K562 (cell line): ENCODE measurements around the gene EXOG. TPM values are rescaled to one million over a fixed set of nuclear protein-coding genes. Genes with fewer than 3 reads are reported as not detected.

Experiments used
- ARHGAP35 ChIP-seq: fragments of 450-650 bp; IDR thresholded peaks from 2 replicates; pipeline ENCODE4 v1.6.1; 2018; ENCODE audit not compliant: partially characterized antibody
- ERF ChIP-seq: fragments of 450-650 bp; formaldehyde crosslinking; IDR thresholded peaks from 2 replicates; pipeline ENCODE4 v1.4.0; 2020; ENCODE audit warnings: mild to moderate bottlenecking, mixed read lengths
- HBP1 ChIP-seq: fragments of 450-650 bp; formaldehyde crosslinking; IDR thresholded peaks from 2 replicates; pipeline ENCODE4 v1.4.0; 2022; ENCODE audit warnings: missing genetic modification characterization
- HLTF ChIP-seq: fragments of 450-650 bp; IDR thresholded peaks from 2 replicates; pipeline ENCODE4 v1.6.1; 2016
- SIN3B ChIP-seq: fragments of 450-650 bp; IDR thresholded peaks from 2 replicates; pipeline ENCODE4 v1.6.1; 2017; ENCODE audit warnings: low read depth, mild to moderate bottlenecking, moderate library complexity
- SLC30A9 ChIP-seq: fragments of 250-450 bp; sonication (Bioruptor Pico); IDR thresholded peaks from 2 replicates; pipeline ENCODE4 v1.8.0; 2022; ENCODE audit warnings: mild to moderate bottlenecking, moderate library complexity
- STAT6 ChIP-seq: sonication (generic); formaldehyde crosslinking; IDR thresholded peaks from 2 replicates; pipeline ENCODE4 v1.8.1; 2023; ENCODE audit warnings: mild to moderate bottlenecking, missing genetic modification reagents
- TAF7 ChIP-seq: fragments of 450-650 bp; IDR thresholded peaks from 2 replicates; pipeline ENCODE4 v1.6.1; 2016; ENCODE audit warnings: missing genetic modification characterization, missing compliant biosample characterization
- ZBTB11 ChIP-seq, 3 experiments: fragments of 200-800 bp in 1 of 3; fragments of 250-450 bp in 1 of 3; fragments of 450-650 bp in 1 of 3; sonication (Bioruptor Pico) in 1 of 3; sonication (Bioruptor generic) in 1 of 3; formaldehyde crosslinking in 1 of 3; IDR thresholded peaks; 2 replicates each; pipeline versions ENCODE4 v1.6.1 to v1.8.0; 2016 to 2022; ENCODE audit warnings: mild to moderate bottlenecking in 2 of 3, missing genetic modification characterization in 2 of 3, missing compliant biosample characterization in 1 of 3, moderate library complexity in 1 of 3
- ZNF76 ChIP-seq: fragments of 250-450 bp; sonication (Bioruptor Pico); IDR thresholded peaks from 2 replicates; pipeline ENCODE4 v1.4.0; 2020; ENCODE audit warnings: mild to moderate bottlenecking, moderate library complexity, borderline replicate concordance
- polyA plus RNA-seq, 8 experiments: library from polyadenylated mRNA; depleted of rRNA in 4 of 8; stranded (reverse) in 5 of 8; unstranded in 3 of 8; fragments of >200 nt; fragmentation: Nextera tagmentation in 2 of 8; fragmentation: Illumina TruSeq in 1 of 8; extraction: Ambion mirVana in 2 of 8; extraction: Trizol in 1 of 8; gene quantifications; 2 replicates each; pipeline versions ENCODE4 v1.2.1 to v1.2.3, GENCODE V29; 2011 to 2014; ENCODE audit warnings: inconsistent platforms in 1 of 8, missing spikeins in 1 of 8
- total RNA-seq, 7 experiments: library from RNA; depleted of rRNA in 6 of 7; stranded (reverse); fragments of >200 nt in 6 of 7; fragmentation: Illumina TruSeq in 2 of 7; extraction: Trizol in 2 of 7; gene quantifications; 2 replicates each; pipeline versions ENCODE4 v1.2.1 to v1.2.3, GENCODE V29; 2011 to 2021; ENCODE audit warnings: low replicate concordance in 1 of 7
- TF ChIP-seq, protein P1 (sequence below), 2 experiments: IDR thresholded peaks in 1 of 2; conservative IDR thresholded peaks in 1 of 2; 2 replicates each; pipeline ENCODE4 v1.6.1; 2016; ENCODE audit warnings: low read depth in 2 of 2, mild to moderate bottlenecking in 1 of 2, missing compliant biosample characterization in 1 of 2, missing genetic modification characterization in 1 of 2, moderate library complexity in 1 of 2

Gene EXOG
- total and polyA plus RNA-seq, 9 of the 15 experiments (the other 6 are each of a cell fraction or from before 2014, with no cell fraction given): 10.8 to 21.7 (median 14.8) TPM

- TF ChIP-seq SIN3B (no peak), SLC30A9 (CRISPR knock-in tag) (no peak), ARHGAP35 (no peak), TAF7 (tag) (no peak), STAT6 (no peak), ZBTB11 (CRISPR knock-in tag; IDR thresholded peaks at IDR 0.05) (no peak; a peak in 1 of 6 replicates), ZNF76 (CRISPR knock-in tag) (no peak), HBP1 (CRISPR knock-in tag) (no peak), ERF (CRISPR knock-in tag) (0 out of 2 replicates have a peak, but pooled peaks have one; percentile 68), HLTF (no peak)
- TF ChIP-seq, protein P1, sequence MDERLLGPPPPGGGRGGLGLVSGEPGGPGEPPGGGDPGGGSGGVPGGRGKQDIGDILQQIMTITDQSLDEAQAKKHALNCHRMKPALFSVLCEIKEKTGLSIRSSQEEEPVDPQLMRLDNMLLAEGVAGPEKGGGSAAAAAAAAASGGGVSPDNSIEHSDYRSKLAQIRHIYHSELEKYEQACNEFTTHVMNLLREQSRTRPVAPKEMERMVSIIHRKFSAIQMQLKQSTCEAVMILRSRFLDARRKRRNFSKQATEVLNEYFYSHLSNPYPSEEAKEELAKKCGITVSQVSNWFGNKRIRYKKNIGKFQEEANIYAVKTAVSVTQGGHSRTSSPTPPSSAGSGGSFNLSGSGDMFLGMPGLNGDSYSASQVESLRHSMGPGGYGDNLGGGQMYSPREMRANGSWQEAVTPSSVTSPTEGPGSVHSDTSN (CRISPR knock-in tag; IDR thresholded peaks at IDR 0.05; ENCODE audit: low read depth): no peak
- TF ChIP-seq, protein P1 (tag; conservative IDR thresholded peaks at IDR 0.05; ENCODE audit: low read depth): no peak
These were observed 42.8 kb upstream of the EXOG start, which contains the start of gene ACVR2B (continued) for GRCh38 chr3:38453075-38453912.
